ENCODE measurements around the gene AIG1.
"Not testable (repeated sequence)": the region's sequence is repeated elsewhere in the genome, so short reads cannot be mapped to it uniquely, and the experiment has no call there.

The AIG1 gene

GRCh38 chr6:143166247-143166695 is 105.6 kb downstream of the AIG1 start:
- no peak for DNase-seq (ENCODE audit: low spot score)

GRCh38 chr6:143167224-143167623 is 106.5 kb downstream of the AIG1 start:
- DNase-seq (ENCODE audit: low spot score), result no peak

GRCh38 chr6:143168396-143168816 is 107.7 kb downstream of the AIG1 start:
- not testable (repeated sequence) for DNase-seq (ENCODE audit: low spot score)

GRCh38 chr6:143169440-143169839 is 108.8 kb downstream of the AIG1 start:
- no peak for DNase-seq (ENCODE audit: low spot score)

- DNase-seq (ENCODE audit: low spot score), result no peak
Measured at GRCh38 chr6:143174516-143174915, 113.8 kb downstream of the AIG1 start.

GRCh38 chr6:143174951-143175350 is 114.3 kb downstream of the AIG1 start:
- no peak for DNase-seq (ENCODE audit: low spot score)

- no peak for DNase-seq (ENCODE audit: low spot score)
Measured at GRCh38 chr6:143176090-143177021, 115.7 kb downstream of the AIG1 start.

GRCh38 chr6:143177706-143178105 is 117.0 kb downstream of the AIG1 start:
- no peak for DNase-seq (ENCODE audit: low spot score)

GRCh38 chr6:143179096-143179495 is 118.4 kb downstream of the AIG1 start:
- DNase-seq (ENCODE audit: low spot score), result no peak

- no peak for DNase-seq (ENCODE audit: low spot score)
Measured at GRCh38 chr6:143179901-143180612, 119.4 kb downstream of the AIG1 start.

GRCh38 chr6:143180826-143181225 is 120.1 kb downstream of the AIG1 start:
- no peak for DNase-seq (ENCODE audit: low spot score)

- no peak for DNase-seq (ENCODE audit: low spot score)
Measured at GRCh38 chr6:143183666-143184065, 123.0 kb downstream of the AIG1 start.

- DNase-seq (ENCODE audit: low spot score), result no peak
Measured at GRCh38 chr6:143185288-143185687, 124.6 kb downstream of the AIG1 start.

GRCh38 chr6:143187238-143187923 is 126.7 kb downstream of the AIG1 start:
- no peak for DNase-seq (ENCODE audit: low spot score)

- no peak for DNase-seq (ENCODE audit: low spot score)
Measured at GRCh38 chr6:143188292-143188691, 127.6 kb downstream of the AIG1 start.

GRCh38 chr6:143191361-143191760 is 130.7 kb downstream of the AIG1 start:
- no peak for DNase-seq (ENCODE audit: low spot score)

GRCh38 chr6:143192766-143193165 is 132.1 kb downstream of the AIG1 start:
- no peak for DNase-seq (ENCODE audit: low spot score)

- no peak for DNase-seq (ENCODE audit: low spot score)
Measured at GRCh38 chr6:143193571-143194094, 132.9 kb downstream of the AIG1 start.

- no peak for DNase-seq (ENCODE audit: low spot score)
Measured at GRCh38 chr6:143194095-143194589, 133.5 kb downstream of the AIG1 start.

GRCh38 chr6:143195349-143195845 is 134.7 kb downstream of the AIG1 start:
- no peak for DNase-seq (ENCODE audit: low spot score)

GRCh38 chr6:143196525-143197225 is 136.0 kb downstream of the AIG1 start:
- no peak for DNase-seq (ENCODE audit: low spot score)
